ENCODE data around the gene PAX3. TPM values are rescaled to one million over a fixed set of nuclear protein-coding genes. Genes with fewer than 3 reads are reported as not detected.

Gene PAX3
- total and polyA plus RNA-seq, 9 donors = not detected

DNA sequence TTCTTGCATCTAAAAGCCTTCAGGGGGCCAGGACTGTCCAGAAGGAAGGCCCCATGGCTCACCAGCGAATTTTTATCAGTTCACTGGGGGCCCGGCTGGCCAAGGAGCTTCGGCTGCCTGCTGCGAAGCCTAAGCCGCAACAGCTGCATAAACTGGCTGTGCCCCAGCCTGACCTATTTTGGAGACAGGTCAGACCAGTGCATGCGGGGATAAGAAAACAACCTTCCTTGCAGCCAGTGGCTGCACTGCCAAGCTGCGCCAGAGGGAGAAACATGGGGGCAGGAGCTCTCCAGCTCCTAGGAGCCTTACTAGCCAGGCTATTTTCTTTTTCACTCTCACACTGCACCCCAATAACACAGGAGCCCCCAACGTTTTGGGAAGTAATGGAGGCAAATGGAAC, 15.2 kb downstream of the PAX3 start:
- 4 to 10% (median 6%) methylated on average over 7 to 8 of the region's 8 CpGs for WGBS, 3 donors
- DNase-seq = no peak
- Histone ChIP-seq H3K36me3 (no peaks in the 10 kb centered on the region), H3K27me3 (no peaks in the 10 kb centered on the region), H3K4me1 (ENCODE audit: insufficient read depth) (no peaks in the 10 kb centered on the region), H3K4me3 (no peak overlapping the region), H3K27ac (no peak overlapping the region), H3K9me3 (no peaks in the 10 kb centered on the region)
- intact Hi-C loops (cut with DNase I) = no loop called here
- TF ChIP-seq POLR2A (IDR thresholded peaks at IDR 0.05) = no peak
- TF ChIP-seq, protein P1, sequence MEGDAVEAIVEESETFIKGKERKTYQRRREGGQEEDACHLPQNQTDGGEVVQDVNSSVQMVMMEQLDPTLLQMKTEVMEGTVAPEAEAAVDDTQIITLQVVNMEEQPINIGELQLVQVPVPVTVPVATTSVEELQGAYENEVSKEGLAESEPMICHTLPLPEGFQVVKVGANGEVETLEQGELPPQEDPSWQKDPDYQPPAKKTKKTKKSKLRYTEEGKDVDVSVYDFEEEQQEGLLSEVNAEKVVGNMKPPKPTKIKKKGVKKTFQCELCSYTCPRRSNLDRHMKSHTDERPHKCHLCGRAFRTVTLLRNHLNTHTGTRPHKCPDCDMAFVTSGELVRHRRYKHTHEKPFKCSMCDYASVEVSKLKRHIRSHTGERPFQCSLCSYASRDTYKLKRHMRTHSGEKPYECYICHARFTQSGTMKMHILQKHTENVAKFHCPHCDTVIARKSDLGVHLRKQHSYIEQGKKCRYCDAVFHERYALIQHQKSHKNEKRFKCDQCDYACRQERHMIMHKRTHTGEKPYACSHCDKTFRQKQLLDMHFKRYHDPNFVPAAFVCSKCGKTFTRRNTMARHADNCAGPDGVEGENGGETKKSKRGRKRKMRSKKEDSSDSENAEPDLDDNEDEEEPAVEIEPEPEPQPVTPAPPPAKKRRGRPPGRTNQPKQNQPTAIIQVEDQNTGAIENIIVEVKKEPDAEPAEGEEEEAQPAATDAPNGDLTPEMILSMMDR (IDR thresholded peaks at IDR 0.05) = no peak
- TF ChIP-seq EP300 (IDR thresholded peaks at IDR 0.05) = no peak

DNA sequence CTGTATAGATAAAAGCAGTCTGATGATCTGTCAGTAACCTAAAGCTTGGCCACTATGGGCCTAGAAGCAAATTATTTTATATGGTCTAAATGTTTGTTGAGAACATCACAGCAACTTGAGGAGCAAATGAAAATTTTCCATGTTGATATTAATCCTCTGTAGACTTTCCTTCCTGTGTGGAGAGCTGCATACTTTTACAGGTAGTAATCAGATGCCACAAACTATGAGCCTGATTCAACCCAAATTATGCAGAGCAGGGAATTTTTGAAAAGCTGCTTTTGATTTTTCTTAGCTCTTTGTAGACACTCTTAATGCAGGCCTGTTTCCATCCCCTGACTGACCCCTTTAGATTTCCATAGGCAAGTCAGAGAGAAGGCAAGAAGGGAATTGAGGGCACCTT, 17.3 kb downstream of the PAX3 start:
- DNase-seq = no peak
- Histone ChIP-seq H3K9me3 (no peaks in the 10 kb centered on the region), H3K27me3 (no peaks in the 10 kb centered on the region), H3K4me3 (no peak overlapping the region), H3K27ac (no peak overlapping the region), H3K36me3 (no peaks in the 10 kb centered on the region), H3K4me1 (ENCODE audit: insufficient read depth) (no peaks in the 10 kb centered on the region)
- intact Hi-C loops (cut with DNase I) = no loop called here
- TF ChIP-seq, protein P1 (IDR thresholded peaks at IDR 0.05) = no peak
- no peak for TF ChIP-seq EP300 (IDR thresholded peaks at IDR 0.05)
- no peak for TF ChIP-seq POLR2A (IDR thresholded peaks at IDR 0.05)

DNA sequence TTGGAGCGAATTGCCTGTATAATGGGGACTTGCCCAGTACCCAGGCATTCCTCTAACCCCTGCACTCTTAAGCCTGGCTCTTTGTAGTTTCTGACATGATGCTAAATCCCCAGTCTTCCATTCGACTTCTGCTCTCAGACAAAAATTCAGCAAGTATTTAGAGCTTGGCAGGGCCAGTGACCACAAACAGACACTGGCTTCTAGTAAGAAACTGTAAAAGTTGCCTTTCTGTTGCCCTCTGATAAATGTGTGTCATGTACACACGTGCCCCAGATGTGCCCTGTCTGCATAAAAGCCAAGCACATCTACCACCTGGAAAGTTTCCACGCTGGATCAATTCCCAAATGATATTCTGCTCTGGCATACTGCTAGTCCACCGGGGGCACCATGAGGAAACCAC, 18.0 kb downstream of the PAX3 start:
- H3K4me1 ChIP-seq (ENCODE audit: insufficient read depth) = no peaks in the 10 kb centered on the region
- DNase-seq = no peak
- TF ChIP-seq EP300 (IDR thresholded peaks at IDR 0.05) (no peak), POLR2A (IDR thresholded peaks at IDR 0.05) (no peak)
- TF ChIP-seq, protein P1 (IDR thresholded peaks at IDR 0.05) = no peak
- 56 to 65% (median 59%) methylated on average over 5 of the region's 5 CpGs for WGBS, 3 donors
- H3K4me3 ChIP-seq = no peak overlapping the region
- intact Hi-C loops (cut with DNase I) = no loop called here
- H3K27me3 ChIP-seq = no peaks in the 10 kb centered on the region
- no peaks in the 10 kb centered on the region for H3K9me3 ChIP-seq
- no peak overlapping the region for H3K27ac ChIP-seq
- no peaks in the 10 kb centered on the region for H3K36me3 ChIP-seq

DNA sequence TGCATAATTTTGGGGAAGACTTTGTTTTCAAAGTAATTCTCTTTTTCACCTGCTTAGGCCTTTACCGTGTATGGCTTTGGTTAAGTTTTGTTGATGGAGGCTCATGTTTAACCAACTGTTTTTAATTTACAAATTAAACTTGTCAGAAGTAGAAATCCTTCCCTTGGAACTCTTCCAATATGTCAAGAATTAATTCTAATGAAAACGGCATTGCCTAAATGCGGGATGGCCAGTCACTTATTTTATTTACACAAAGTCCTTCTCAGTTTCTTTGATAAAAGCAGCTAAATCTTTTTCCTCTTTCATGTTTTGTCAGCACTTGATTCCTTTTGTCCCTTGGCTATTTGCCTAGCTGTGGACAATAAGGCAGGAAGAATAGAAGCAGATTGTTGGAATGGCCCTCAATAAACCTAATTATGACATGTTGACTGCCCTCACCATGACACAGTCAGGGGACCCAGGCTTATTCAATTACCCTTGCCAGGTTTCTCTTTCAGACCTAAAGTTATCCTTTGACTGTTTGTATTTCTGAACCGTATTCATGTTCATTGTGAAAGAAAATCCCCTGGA, 26.3 kb downstream of the PAX3 start:
- Histone ChIP-seq H3K27me3 (no peaks in the 10 kb centered on the region), H3K36me3 (no peaks in the 10 kb centered on the region)

More for the DNA sequence above, 26.3 kb downstream of the PAX3 start:
- TF ChIP-seq, protein P1 (IDR thresholded peaks at IDR 0.05) = no peak
- TF ChIP-seq POLR2A (IDR thresholded peaks at IDR 0.05) (no peak), EP300 (IDR thresholded peaks at IDR 0.05) (no peak)
- 41 to 44% (median 43%) methylated on average over 4 of the region's 4 CpGs for WGBS, 3 donors
- no peak for DNase-seq
- no peak overlapping the region for H3K27ac ChIP-seq
- intact Hi-C loops (cut with DNase I) = no loop called here
- H3K4me3 ChIP-seq = no peak overlapping the region
- H3K9me3 ChIP-seq = no peaks in the 10 kb centered on the region
- no peaks in the 10 kb centered on the region for H3K4me1 ChIP-seq (ENCODE audit: insufficient read depth)
